Activated CD4-positive, alpha-beta T cell treated with anti-CD3 and anti-CD28 coated beads for 24 hours (primary cell): ENCODE results near the gene CTDSP2.
"Not testable (repeated sequence)": the region's sequence is repeated elsewhere in the genome, so short reads cannot be mapped to it uniquely, and the experiment has no call there.

Experiments used
- DNase-seq, 2 donors: peaks; one replicate each; pipeline ENCODE4 v3.0.0-alpha.2; 2020; ENCODE audit warnings: low read depth in 2 of 2

The CTDSP2 gene

DNA sequence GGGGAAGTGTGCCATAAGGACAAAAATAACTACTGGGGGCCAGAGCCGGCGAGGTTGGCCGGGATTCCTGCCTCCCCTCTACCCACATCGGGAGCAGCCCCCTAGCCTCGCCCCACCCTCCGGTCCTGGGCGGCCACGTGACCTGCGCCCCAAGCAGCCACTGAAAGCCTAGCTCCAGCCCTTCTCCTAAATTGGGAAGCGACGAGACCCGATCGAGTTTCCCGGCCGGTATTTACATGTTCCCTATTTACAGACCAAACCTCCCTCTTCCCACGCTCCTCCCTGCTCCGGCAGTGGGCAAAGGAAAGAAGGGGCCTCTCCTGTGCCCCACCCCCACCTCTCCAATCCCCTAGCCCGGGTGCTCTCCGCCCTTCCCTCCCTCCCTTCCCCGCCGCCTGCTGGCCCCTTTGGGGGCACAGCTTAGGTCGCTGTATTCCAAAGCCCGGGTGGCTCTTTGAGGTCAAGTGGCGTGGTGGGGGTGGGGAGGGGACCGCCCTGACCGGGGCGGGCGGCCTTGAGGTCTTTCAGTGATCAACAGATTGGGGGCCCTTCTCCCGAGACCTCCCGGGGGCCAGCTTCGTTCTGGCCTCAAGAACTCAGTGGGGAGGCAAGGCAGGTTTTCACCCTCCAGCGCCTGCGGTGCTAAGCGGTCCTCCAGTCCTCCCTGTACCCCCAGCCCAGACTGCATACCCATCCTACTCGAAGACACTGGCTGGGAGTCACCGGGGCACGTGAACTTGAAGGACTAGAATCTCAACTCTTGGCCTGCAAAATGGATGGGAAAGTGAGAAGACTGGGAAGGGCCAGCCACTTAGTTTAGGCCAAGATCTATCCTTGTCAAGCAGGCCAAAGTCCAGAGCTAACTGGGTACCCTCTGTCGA lies 6.3 kb upstream of the CTDSP2 start:
- DNase-seq: no peak

- no peak for DNase-seq
Measured at GRCh38 chr12:57852200-57852599, 5.7 kb upstream of the CTDSP2 start.

DNA sequence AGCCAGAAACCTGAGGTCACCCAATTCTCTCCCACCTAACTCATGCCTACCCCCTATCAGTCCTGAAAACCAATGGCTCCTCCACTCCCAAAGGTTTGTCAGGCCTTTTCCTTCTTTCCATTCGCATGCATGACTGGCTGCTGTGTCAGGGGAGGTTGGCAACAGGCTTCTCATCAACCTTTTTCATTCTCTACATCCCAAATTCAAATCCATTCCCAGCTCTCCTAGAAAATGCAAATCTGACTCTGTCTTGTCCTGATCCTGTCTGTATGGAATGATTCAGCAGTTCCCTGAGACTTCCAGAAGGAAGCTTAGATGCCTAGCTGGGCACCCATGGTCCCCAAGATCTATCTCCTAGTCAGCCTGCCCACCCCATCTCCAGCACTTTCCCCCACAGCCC lies 5.0 kb upstream of the CTDSP2 start:
- no peak for DNase-seq

DNA sequence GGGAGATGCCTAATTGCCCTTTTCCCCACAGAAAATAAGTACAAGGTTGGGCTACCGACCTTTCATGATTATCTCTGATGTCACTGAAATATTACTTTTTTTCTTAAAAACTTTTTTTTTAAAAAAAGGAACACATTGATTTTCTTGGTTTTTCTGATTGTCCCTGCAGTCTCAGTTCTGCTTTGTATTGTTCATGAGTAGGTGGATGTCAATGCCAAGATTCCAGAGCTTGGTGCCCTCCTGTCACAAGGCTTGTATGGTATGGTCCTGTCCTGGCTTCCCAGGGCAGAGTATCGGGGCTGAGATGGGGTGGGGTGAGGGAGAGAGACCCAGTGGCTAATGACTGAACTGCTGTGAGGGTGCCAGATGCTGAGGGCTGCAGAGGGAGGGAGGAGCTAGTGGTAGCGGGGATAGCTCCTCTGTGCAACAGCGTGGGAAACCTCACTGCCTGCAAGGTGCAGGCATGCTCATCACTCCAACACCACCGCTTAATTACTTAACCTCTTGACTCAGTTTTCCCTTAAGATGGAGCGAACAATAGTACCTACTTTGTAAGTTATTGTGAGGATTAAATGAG lies 4.4 kb upstream of the CTDSP2 start:
- DNase-seq: no peak

GRCh38 chr12:57849447-57849846 lies 2.9 kb upstream of the CTDSP2 start:
- not testable (repeated sequence) for DNase-seq

DNA sequence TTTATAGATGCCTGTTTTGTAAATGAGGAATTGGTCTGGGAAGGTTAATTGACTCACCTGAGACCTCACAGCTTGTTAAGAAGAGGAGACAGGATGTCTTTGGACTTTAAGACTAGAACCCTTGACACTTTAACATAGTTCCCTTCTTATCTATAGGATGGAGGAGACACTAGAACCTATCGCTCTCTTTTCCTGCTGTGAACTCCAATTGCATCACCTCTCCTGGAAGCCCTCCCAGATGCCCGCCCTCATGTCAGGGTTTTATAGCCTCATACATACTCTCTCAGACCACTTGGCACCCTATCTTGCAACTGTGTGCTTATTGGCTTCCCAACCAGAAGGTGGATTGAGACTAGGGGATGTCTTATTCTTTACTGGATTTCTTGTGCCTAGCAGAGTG lies 2.5 kb upstream of the CTDSP2 start:
- DNase-seq: no peak

- no peak for DNase-seq
Measured at GRCh38 chr12:57848208-57848607, 1.7 kb upstream of the CTDSP2 start.

GRCh38 chr12:57846285-57846576 lies 298 bp downstream of the CTDSP2 start:
- DNase-seq: no peak

DNA sequence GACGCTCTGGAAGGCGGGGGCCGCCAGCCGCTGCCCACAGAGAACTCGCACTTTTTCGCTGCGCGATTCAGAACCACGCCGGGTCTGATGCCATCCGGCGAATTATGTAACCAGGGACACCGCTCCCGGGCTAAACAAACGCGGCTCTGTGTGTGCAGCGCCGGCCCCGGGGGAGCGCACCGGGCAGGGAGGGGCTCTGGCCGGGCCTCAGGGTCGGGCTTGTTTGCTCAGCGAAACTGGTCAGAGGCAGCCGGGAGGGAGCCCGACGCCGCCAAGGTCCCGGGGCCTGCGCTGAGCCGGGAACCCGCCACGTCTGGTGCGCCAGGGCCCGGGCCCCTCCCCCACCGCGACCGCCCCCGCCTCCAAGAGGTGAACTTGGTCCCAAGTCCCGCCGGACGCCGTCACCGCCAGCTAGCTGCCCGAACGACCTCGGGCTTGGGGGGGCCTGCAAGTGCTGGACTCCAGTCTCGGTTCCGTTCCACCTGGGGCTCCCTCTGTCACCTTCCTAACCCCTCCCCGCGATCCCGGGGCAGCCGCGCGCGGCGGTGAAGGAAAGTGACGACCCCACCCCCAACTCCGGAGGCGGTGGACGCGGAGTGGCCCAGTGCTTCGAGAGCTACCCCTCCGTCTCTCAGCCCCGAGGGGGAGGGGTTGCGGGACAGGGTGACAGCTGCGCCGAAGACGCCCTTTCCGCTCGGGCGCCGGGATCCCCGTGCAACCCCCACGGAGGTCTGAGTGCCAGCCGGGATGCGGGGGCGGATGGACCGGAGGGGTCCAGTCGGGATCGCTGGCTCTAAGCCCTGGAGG lies 848 bp downstream of the CTDSP2 start:
- peak; percentile 41 to 53 for DNase-seq

DNA sequence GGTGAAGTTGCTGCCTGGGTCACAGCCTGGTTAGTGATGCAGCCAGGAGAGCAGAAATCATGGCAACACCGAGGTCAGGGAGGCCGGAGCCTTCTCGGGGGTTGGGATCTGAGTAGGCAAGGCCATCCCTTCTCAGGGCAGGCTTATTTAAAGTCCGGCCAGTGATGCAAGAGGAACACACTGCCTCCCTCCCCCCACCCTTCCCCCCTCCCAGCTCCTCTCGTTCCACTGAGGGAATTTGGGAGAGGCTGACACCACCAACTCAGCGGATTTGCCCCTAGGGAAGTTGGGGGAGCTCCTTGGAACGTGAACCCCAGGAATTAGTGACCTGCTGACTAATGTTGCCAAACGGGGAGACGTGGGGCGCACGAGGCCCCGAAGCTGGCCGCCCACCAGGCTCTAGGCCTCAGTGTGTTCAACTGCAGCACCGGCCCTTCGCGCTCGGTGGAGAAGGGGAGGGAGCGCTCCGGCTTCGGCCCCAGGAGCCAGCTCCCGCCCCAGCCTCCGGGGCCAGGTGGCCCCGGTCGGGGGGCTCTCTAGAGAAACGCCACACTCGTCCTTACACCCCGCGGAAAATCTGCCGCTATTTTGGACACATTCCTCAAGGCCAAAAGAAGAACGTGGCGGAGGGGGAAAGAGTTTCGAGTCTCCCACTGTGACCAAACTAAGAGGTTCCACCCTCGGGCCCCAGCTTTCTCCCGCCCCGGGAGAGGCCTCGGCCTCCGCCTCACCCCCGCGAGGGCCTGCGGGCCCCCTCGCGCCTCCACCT lies 1.6 kb downstream of the CTDSP2 start:
- no peak for DNase-seq

- DNase-seq: no peak
Measured at GRCh38 chr12:57842342-57843294, 3.9 kb downstream of the CTDSP2 start.

DNA sequence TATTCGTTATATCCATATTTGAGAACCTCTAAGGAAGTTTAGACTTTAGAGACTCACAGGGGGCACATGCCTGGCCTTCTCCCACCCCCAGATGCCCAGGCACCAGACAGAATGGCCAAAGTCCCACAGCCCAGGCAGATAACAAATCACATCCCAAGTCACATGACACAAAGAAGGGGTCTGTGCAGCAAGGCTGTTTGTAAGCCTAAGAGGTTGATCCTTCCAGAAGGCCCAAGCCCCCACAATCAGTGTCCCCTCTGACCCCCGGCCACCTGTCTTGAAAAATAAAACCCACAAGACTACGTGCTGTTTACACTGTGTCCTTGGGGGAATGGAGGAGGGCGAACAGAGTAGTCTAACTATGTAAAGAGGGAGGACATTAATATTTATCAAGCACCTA lies 5.1 kb downstream of the CTDSP2 start:
- DNase-seq: no peak

DNA sequence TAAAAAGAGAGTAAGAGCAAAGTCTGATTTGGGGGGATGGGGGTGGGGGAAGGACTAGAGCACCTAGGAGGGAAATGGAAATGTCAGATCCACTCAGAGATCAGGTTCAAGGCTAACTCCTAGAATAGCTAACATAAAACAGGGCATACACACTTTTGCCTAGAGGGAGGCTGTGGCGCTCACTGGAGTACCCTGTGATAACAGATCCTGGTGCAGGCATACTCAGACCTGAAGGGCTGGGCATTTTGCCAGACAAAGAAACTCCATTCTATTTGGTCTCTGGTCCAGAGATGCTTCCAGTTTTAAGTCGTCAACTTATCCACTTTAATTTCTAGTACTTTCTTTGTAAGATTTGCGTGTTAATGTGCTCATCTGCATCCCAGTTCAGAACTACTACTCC lies 5.8 kb downstream of the CTDSP2 start:
- DNase-seq: no peak

GRCh38 chr12:57839996-57840395 lies 6.5 kb downstream of the CTDSP2 start:
- DNase-seq: no peak

- DNase-seq: no peak
Measured at GRCh38 chr12:57838594-57839302, 7.8 kb downstream of the CTDSP2 start.

GRCh38 chr12:57837864-57838562 lies 8.5 kb downstream of the CTDSP2 start:
- DNase-seq: no peak

GRCh38 chr12:57836442-57837375 lies 9.8 kb downstream of the CTDSP2 start:
- no peak for DNase-seq
